Measurements from ENCODE around the gene KIF26B. TPM values are rescaled to one million over a fixed set of nuclear protein-coding genes. Genes with fewer than 3 reads are reported as not detected.

Gene KIF26B
- total RNA-seq, 1 experiment from 2014 or later, result 1.2 TPM

DNA sequence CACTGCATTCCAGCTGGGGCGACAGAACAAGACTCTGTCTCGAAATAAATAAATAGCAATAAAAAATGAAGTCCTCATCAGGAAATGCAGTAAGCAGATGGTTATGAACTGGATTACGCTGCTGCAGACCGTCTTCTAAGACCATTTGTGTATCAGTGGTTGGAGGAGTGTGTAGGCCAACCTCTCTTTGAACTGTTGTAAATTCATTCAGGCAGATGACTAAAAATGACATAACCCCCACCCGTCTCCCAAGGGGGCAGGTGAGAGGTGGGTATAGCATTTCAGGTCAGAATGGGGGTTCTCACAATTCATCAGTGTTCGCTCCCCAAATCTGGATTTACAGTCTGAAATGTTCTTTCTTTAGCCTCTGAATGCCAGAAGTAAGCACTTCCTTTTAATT, 177.3 kb downstream of the KIF26B start (continued):
- TF ChIP-seq FOXP4 (CRISPR knock-in tag; IDR thresholded peaks at IDR 0.05), result no peak

DNA sequence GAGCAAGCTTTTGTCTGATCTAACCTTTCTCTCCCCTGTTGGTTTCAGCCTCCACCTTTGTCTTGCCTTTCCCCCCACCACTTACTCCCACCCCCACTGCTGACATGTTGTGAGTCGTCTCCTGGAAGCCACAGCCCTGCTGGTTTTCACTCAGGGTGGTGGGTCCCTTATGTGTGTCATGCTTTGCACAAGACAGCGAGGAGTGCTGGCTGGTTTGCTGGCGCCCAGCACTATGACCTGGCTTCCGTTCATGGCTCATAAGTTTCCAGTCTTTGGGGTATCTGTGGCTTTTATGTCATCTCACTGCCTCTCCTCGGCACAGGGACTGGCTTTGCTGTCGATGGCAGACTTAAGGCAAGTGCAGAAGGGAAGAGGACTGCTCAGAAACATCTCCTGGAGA, 177.7 kb downstream of the KIF26B start:
- no peak overlapping the region for H3K27ac Mint-ChIP-seq
- peaks cover 8% of the 10 kb centered on the region for H3K27me3 Mint-ChIP-seq (ENCODE audit: low read depth)
- POLR2A ChIA-PET, result no interaction called here
- peaks cover 15% of the 10 kb centered on the region for H3K4me1 Mint-ChIP-seq
- H3K9me3 Mint-ChIP-seq, result no peaks in the 10 kb centered on the region
- TF ChIP-seq GRHL2 (CRISPR knock-in tag; IDR thresholded peaks at IDR 0.05; ENCODE audit: insufficient replicate concordance, severe bottlenecking), result no peak
- CTCF ChIA-PET, result no interaction called here
- no peak for ATAC-seq
- no peak overlapping the region for H3K4me3 Mint-ChIP-seq
- no peak for DNase-seq (ENCODE audit: low spot score)
- no peaks in the 10 kb centered on the region for H3K36me3 Mint-ChIP-seq

DNA sequence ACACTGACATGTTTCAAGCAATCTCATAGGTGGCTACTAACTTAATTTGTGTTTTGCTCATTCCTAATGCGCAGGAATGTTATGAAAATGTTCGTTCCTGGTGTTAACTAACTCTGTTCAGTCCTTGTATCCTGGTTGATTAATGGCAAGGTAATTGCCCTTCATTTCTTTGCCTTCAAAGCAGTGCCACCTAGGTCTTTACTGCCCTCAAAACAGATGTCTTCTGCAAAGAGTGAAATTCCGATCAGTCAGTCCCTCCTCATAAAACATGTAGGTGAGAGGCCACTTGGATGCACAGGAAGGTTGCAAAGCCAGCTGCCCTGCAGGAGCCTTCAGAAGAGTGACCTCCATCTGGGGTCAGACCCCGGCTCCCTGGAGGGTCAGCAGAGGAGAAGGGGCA, 179.4 kb downstream of the KIF26B start:
- ChIA-PET CTCF (no interaction called here), POLR2A (no interaction called here)
- Mint-ChIP-seq H3K27ac (no peak overlapping the region), H3K27me3 (ENCODE audit: low read depth) (peaks cover 8% of the 10 kb centered on the region), H3K4me3 (no peak overlapping the region), H3K36me3 (no peaks in the 10 kb centered on the region), H3K9me3 (no peaks in the 10 kb centered on the region), H3K4me1 (peaks cover 19% of the 10 kb centered on the region)
- ATAC-seq (no peak), DNase-seq (ENCODE audit: low spot score) (no peak)
- TF ChIP-seq ZNF317 (CRISPR knock-in tag; IDR thresholded peaks at IDR 0.05; ENCODE audit: borderline replicate concordance, low read depth) (no peak), ZBTB21 (CRISPR knock-in tag; IDR thresholded peaks at IDR 0.05; ENCODE audit: borderline replicate concordance) (no peak), ETV6 (CRISPR knock-in tag; IDR thresholded peaks at IDR 0.05) (no peak), RELA (CRISPR knock-in tag; IDR thresholded peaks at IDR 0.05; ENCODE audit: borderline replicate concordance) (no peak), ARID4B (CRISPR knock-in tag; IDR thresholded peaks at IDR 0.05; ENCODE audit: borderline replicate concordance) (no peak), NR1H2 (CRISPR knock-in tag; IDR thresholded peaks at IDR 0.05) (no peak), JUN (CRISPR knock-in tag; IDR thresholded peaks at IDR 0.05) (no peak), ZNF423 (CRISPR knock-in tag; IDR thresholded peaks at IDR 0.05) (no peak), SP1 (CRISPR knock-in tag; conservative IDR thresholded peaks at IDR 0.05) (no peak), SOX15 (CRISPR knock-in tag; IDR thresholded peaks at IDR 0.05) (no peak), TEAD4 (CRISPR knock-in tag; IDR thresholded peaks at IDR 0.05) (no peak), ATF1 (CRISPR knock-in tag; IDR thresholded peaks at IDR 0.05) (no peak), FOXP1 (CRISPR knock-in tag; IDR thresholded peaks at IDR 0.05; ENCODE audit: borderline replicate concordance) (no peak), ELF4 (CRISPR knock-in tag; IDR thresholded peaks at IDR 0.05; ENCODE audit: low read depth) (no peak), KAT7 (CRISPR knock-in tag; IDR thresholded peaks at IDR 0.05; ENCODE audit: borderline replicate concordance) (no peak)
- TF ChIP-seq, protein P1, sequence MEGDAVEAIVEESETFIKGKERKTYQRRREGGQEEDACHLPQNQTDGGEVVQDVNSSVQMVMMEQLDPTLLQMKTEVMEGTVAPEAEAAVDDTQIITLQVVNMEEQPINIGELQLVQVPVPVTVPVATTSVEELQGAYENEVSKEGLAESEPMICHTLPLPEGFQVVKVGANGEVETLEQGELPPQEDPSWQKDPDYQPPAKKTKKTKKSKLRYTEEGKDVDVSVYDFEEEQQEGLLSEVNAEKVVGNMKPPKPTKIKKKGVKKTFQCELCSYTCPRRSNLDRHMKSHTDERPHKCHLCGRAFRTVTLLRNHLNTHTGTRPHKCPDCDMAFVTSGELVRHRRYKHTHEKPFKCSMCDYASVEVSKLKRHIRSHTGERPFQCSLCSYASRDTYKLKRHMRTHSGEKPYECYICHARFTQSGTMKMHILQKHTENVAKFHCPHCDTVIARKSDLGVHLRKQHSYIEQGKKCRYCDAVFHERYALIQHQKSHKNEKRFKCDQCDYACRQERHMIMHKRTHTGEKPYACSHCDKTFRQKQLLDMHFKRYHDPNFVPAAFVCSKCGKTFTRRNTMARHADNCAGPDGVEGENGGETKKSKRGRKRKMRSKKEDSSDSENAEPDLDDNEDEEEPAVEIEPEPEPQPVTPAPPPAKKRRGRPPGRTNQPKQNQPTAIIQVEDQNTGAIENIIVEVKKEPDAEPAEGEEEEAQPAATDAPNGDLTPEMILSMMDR (IDR thresholded peaks at IDR 0.05), result no peak
- TF ChIP-seq, protein P2, sequence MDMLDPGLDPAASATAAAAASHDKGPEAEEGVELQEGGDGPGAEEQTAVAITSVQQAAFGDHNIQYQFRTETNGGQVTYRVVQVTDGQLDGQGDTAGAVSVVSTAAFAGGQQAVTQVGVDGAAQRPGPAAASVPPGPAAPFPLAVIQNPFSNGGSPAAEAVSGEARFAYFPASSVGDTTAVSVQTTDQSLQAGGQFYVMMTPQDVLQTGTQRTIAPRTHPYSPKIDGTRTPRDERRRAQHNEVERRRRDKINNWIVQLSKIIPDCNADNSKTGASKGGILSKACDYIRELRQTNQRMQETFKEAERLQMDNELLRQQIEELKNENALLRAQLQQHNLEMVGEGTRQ (CRISPR knock-in tag; IDR thresholded peaks at IDR 0.05), result no peak
- TF ChIP-seq, protein P3, sequence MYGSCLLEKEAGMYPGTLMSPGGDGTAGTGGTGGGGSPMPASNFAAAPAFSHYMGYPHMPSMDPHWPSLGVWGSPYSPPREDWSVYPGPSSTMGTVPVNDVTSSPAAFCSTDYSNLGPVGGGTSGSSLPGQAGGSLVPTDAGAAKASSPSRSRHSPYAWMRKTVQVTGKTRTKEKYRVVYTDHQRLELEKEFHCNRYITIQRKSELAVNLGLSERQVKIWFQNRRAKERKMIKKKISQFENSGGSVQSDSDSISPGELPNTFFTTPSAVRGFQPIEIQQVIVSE (CRISPR knock-in tag; IDR thresholded peaks at IDR 0.05; ENCODE audit: borderline replicate concordance), result no peak
- TF ChIP-seq, protein P4, sequence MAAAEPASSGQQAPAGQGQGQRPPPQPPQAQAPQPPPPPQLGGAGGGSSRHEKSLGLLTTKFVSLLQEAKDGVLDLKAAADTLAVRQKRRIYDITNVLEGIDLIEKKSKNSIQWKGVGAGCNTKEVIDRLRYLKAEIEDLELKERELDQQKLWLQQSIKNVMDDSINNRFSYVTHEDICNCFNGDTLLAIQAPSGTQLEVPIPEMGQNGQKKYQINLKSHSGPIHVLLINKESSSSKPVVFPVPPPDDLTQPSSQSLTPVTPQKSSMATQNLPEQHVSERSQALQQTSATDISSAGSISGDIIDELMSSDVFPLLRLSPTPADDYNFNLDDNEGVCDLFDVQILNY (CRISPR knock-in tag; IDR thresholded peaks at IDR 0.05), result no peak
